ENCODE data around the gene SEPSECS. TPM values are rescaled to one million over a fixed set of nuclear protein-coding genes. Genes with fewer than 3 reads are reported as not detected.

Gene SEPSECS
- total RNA-seq, 4 donors from 2014 or later, result 6.6 to 19.2 (median 9.0) TPM

DNA sequence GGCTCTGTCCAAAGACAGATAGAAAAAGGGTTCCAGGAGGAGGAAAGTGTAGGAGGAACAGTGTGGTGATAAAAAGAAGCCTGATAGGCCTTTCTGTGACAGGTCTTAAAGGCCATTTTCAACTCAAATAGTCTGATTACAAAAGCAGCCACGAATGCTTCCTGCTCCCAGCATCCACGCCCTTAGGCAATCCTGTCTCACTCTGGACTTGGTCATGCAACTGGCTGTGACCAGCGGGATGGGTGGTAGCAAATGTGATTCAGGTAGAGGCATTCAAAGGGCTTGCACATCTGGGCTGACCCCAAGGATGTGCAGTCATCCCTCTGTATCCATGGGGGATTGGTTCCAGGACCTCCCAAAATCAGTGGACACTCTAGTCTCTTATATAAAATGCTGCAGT lies 14.4 kb upstream of the SEPSECS start:
- 76 to 78% methylated on average over 3 of the region's 3 CpGs for WGBS, 2 donors
- peaks cover 0 to 25% (median 8%) of the 10 kb centered on the region in 4 donors for H3K4me1 ChIP-seq
- DNase-seq (ENCODE audit: low spot score in 2 of 2), result no peak
- H3K4me3 ChIP-seq, result no peak overlapping the region
- no peaks in the 10 kb centered on the region for H3K36me3 ChIP-seq
- TF ChIP-seq POLR2A (IDR thresholded peaks at IDR 0.05) (no peak), CTCF (IDR thresholded peaks at IDR 0.05) (no peak), EP300 (IDR thresholded peaks at IDR 0.05) (no peak)
- H3K27me3 ChIP-seq, result no peaks in the 10 kb centered on the region
- no peaks in the 10 kb centered on the region for H3K9me3 ChIP-seq
- peak overlapping the region in 2 of 4 donors; percentile 57 to 81 for H3K27ac ChIP-seq

DNA sequence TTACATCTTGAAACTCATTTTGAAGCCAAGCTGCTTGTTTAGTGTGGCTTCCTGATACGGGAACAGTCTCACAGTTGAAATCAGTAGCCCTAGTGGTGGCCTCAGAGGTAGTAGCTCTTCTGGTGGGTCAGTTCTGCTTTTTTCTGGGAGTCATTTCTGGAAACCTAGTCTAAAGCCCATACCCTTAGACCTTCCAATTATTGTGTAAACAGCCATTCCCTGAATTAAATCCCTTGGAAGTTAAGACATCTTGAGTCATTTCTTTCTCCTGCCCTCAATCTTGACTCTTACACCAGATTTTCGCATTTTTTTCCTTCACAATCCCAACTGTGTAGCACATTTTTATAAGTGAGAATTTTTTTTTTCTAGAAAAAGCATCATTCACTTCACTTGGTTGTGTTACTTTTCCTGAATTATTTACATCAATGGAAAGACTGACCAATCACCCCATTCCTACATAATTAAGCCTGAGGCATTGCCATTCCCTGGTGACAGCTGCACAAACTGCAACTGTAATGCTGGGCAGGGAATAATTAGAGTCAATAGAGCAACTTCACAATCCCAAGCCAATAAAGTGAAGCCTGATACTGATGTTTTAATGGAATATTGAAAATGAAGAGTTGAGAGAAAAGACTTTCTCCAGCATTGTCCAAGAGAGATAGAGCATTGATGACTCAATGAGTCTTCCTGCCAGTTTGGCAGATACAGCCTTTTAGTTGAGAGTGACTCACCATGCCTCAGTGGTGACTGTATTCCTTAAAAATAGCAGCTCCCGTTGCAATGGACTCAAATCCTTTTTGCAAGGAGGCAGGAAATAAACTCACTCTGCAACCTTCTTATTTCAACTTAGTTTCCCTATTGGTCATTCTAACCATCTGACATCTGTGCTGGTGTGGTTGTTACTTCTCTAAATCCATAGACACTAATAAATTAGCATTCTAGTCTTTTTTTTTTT lies 13.0 kb upstream of the SEPSECS start:
- H3K4me3 ChIP-seq, result no peak overlapping the region
- peaks cover 0 to 25% (median 8%) of the 10 kb centered on the region in 4 donors for H3K4me1 ChIP-seq
- no peaks in the 10 kb centered on the region for H3K27me3 ChIP-seq
- H3K27ac ChIP-seq, result peak overlapping the region in 2 of 4 donors; percentile 57 to 81
- TF ChIP-seq EP300 (IDR thresholded peaks at IDR 0.05) (peak in 1 of 2 donors; percentile 72), CTCF (IDR thresholded peaks at IDR 0.05) (no peak)
- WGBS, 2 donors, result 41 to 45% methylated on average over 3 of the region's 3 CpGs
- DNase-seq (ENCODE audit: low spot score in 2 of 2), result peak in 1 of 2 donors; percentile 52
- no peaks in the 10 kb centered on the region for H3K36me3 ChIP-seq
- no peaks in the 10 kb centered on the region for H3K9me3 ChIP-seq

DNA sequence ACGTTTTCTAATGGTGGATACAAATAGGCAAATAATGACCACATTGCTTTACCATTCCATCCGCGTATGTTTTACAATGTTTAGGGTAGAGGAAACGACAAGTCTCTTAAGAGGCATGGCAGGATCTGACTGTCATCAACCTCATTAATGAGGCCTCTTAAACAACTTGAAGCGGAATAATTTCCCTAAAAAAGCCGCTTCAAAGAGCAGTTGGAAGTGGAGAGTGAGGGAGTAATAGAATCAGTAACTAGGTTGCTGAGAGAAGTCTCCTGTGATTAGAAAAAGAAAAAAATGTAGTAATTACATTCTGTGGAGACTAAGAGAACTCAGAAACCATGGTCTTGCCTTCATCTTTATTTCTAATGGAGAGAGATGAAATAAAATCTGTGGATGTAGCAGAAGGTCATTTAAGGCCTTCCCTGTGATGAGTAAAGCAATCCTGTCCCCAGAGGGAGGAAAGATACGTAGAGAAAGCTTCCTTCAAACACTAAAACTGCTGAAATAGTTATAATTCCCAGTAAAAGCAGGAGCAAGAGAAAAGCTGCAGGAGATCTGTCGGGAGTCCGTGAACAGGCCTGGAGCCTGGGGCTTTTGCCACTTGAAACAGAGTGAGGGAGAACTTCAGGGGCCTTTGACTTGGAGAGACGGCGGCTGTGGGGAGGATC lies 11.1 kb upstream of the SEPSECS start:
- H3K27me3 ChIP-seq, result no peaks in the 10 kb centered on the region
- H3K4me3 ChIP-seq, result no peak overlapping the region
- TF ChIP-seq CTCF (IDR thresholded peaks at IDR 0.05) (no peak), POLR2A (IDR thresholded peaks at IDR 0.05) (no peak), EP300 (IDR thresholded peaks at IDR 0.05) (no peak)
- peaks cover 0 to under 1% (median 0%) of the 10 kb centered on the region in 3 donors for H3K36me3 ChIP-seq
- no peak for DNase-seq (ENCODE audit: low spot score in 2 of 2)
- no peaks in the 10 kb centered on the region for H3K9me3 ChIP-seq
- peaks cover 0 to 25% (median 8%) of the 10 kb centered on the region in 4 donors for H3K4me1 ChIP-seq
- WGBS, 2 donors, result 72% methylated on average over 11 of the region's 11 CpGs
- peak overlapping the region in 1 of 4 donors; percentile 38 for H3K27ac ChIP-seq

GRCh38 chr4:25169446-25169845 lies 9.2 kb upstream of the SEPSECS start:
- Histone ChIP-seq H3K4me3 (no peak overlapping the region), H3K4me1 (peaks cover 0 to 24% (median 8%) of the 10 kb centered on the region in 4 donors), H3K27me3 (no peaks in the 10 kb centered on the region), H3K27ac (no peak overlapping the region), H3K36me3 (peaks cover 0 to 7% (median 0%) of the 10 kb centered on the region in 3 donors), H3K9me3 (no peaks in the 10 kb centered on the region)
- no peak for DNase-seq (ENCODE audit: low spot score in 2 of 2)
- no peak for TF ChIP-seq POLR2A (IDR thresholded peaks at IDR 0.05)

GRCh38 chr4:25165916-25166315 lies 5.7 kb upstream of the SEPSECS start:
- Histone ChIP-seq H3K27me3 (no peaks in the 10 kb centered on the region), H3K36me3 (peaks cover 0 to 7% (median 0%) of the 10 kb centered on the region in 3 donors), H3K4me1 (peaks cover 0 to 17% (median 8%) of the 10 kb centered on the region in 4 donors), H3K4me3 (no peak overlapping the region), H3K9me3 (no peaks in the 10 kb centered on the region), H3K27ac (no peak overlapping the region)
- TF ChIP-seq POLR2A (IDR thresholded peaks at IDR 0.05) (no peak), EP300 (IDR thresholded peaks at IDR 0.05) (no peak), CTCF (IDR thresholded peaks at IDR 0.05) (no peak)
- DNase-seq (ENCODE audit: low spot score in 2 of 2), result no peak
- 94 to 96% methylated on average over 4 of the region's 4 CpGs for WGBS, 2 donors

Measured in tibial nerve (tissue), 4 donors.